ENCODE data around the gene GABRB3.

GABRB3 gene

GRCh38 chr15:26630857-26631256 lies 142.0 kb downstream of the GABRB3 start:
- DNase-seq (ENCODE audit: low spot score) = no peak

DNA sequence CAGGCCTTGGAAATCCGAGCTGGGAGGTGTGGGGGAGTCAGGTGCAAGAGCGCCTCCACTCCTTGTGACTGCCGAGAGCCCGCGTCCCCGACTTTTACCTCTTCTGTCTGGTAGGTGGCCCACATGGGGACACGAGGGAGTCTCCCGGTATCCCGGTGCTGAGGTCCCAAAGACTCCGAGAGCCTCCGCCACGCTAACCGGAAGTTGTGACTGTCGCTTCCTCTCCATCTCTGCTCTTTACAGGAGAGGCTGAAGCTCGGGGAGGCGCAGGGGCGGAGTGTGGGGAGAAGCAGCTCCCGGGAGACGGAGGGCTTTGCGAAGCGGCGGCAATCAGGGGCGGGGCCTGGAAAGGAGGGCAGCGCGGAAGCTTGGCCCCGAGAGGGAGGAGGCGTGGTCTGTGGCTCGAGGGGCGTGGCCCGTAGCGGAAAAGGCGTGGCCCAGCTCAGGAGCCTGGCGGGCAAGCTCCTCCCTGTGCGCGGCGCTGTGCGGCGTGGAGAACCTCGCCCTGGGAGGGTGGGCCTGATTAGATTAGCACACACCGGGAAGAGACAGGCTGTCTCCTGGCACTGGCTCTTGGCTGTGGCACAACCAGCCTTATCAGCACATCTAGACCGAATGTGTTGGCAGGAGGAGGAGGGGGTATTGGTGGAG lies 143.9 kb downstream of the GABRB3 start:
- no peak for DNase-seq (ENCODE audit: low spot score)

- no peak for DNase-seq (ENCODE audit: low spot score)
Measured at GRCh38 chr15:26628071-26628470, 144.8 kb downstream of the GABRB3 start.

- DNase-seq (ENCODE audit: low spot score) = peak; percentile 17
Measured at GRCh38 chr15:26624128-26624527, 148.7 kb downstream of the GABRB3 start.

GRCh38 chr15:26623071-26623470 lies 149.8 kb downstream of the GABRB3 start:
- no peak for DNase-seq (ENCODE audit: low spot score)

DNA sequence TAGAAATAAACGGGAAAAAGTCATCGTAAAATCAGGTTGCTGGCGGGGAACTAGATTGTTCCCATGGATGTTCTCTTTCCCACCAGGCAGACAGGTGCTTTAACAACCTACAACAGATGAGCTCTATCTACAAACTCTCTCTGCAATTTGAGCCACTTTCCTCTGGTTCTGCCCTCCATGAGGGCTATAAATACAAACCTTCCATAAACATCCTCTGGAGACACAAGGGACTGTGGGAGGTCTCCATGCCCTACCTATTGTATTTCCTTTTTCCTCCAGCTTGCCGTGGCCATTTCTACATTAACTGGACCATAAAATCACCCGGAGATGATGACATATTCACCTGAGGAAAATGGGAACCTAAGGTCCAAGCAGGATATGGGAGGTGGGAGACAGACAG lies 151.1 kb downstream of the GABRB3 start:
- no peak for DNase-seq (ENCODE audit: low spot score)

GRCh38 chr15:26620528-26621458 lies 152.1 kb downstream of the GABRB3 start:
- no peak for DNase-seq (ENCODE audit: low spot score)

GRCh38 chr15:26615927-26616302 lies 157.0 kb downstream of the GABRB3 start:
- no peak for DNase-seq (ENCODE audit: low spot score)

DNA sequence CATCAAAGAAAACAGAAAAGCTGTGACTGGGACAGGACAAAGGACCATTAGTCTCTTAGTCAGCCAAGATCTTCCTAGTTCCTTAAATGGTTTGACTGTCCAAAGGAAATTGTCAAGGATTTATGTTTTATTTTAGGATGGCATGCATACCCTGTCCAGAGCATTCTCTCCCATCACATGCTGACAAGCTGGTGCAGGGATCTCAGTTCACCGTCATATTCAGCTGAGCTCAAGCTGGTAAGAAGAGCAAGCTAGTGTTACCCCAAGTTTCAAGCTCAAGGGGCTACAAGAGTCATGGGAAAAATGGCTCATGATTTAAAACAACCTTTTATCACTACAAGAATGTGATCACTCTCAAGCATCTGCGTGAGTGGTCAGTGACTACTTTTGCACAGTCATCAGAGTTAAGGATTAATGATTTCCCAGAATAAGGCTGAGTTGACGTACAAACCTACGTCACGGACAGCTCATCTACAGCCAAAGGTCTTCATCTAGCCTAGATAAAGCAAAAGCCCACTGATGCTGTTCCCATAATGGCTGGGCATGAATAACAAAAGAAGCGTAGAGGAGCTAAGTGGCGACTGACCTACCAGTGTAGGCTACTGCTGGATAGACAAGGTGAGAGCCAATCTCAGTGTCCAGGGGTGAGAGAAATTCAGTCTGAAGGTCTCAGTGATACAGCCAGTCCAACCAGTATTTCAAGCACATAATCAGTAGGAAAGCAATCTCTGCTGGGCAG lies 157.5 kb downstream of the GABRB3 start:
- DNase-seq (ENCODE audit: low spot score) = no peak

DNA sequence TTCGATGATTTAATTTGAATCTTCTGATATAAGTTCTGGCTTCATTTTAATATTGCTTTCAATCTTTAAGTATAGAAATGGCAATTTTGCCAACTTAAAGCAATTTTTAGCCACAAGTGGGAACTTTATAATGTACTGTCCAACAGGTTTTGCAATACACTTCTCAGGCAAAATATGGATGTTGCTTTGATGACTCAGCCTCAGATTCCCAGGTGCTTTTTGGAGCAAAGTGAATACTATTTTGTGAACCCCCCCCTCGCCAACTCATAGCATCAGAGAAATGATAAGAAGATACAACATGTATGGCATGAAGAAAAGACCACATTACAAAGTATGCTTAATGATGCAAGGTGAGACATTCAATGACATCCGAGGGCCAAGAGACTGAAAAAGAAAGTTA lies 158.1 kb downstream of the GABRB3 start:
- no peak for DNase-seq (ENCODE audit: low spot score)

GRCh38 chr15:26598704-26599103 lies 174.2 kb downstream of the GABRB3 start:
- no peak for DNase-seq (ENCODE audit: low spot score)

- no peak for DNase-seq (ENCODE audit: low spot score)
Measured at GRCh38 chr15:26595611-26596010, 177.3 kb downstream of the GABRB3 start.

DNA sequence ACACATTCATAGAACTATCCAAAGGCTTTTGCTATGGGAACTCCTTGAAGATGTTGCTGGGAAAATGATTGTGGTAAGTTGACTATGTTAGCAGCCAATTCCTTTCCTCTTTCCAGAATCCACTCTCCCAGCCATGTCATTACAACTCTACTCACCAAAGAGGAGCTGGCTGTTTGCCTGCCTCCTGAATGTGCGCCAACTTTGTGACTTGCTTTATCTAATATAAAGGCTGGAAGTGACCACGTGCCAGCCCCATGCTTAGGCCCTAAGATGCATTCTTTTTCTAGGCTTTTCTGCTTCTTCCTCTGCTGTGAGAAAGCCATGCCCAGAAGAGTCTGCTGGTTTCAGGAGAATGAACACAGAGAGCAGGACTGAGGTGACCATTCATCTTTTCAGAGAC lies 182.2 kb downstream of the GABRB3 start:
- no peak for DNase-seq (ENCODE audit: low spot score)

- DNase-seq (ENCODE audit: low spot score) = no peak
Measured at GRCh38 chr15:26582840-26583239, 190.0 kb downstream of the GABRB3 start.

GRCh38 chr15:26580943-26581342 lies 191.9 kb downstream of the GABRB3 start:
- DNase-seq (ENCODE audit: low spot score) = no peak

GRCh38 chr15:26572602-26573350 lies 200.1 kb downstream of the GABRB3 start:
- DNase-seq (ENCODE audit: low spot score) = no peak

GRCh38 chr15:26571346-26571745 lies 201.5 kb downstream of the GABRB3 start:
- DNase-seq (ENCODE audit: low spot score) = no peak

GRCh38 chr15:26565542-26565941 lies 207.3 kb downstream of the GABRB3 start:
- DNase-seq (ENCODE audit: low spot score) = no peak

GRCh38 chr15:26564361-26564760 lies 208.5 kb downstream of the GABRB3 start:
- no peak for DNase-seq (ENCODE audit: low spot score)

DNA sequence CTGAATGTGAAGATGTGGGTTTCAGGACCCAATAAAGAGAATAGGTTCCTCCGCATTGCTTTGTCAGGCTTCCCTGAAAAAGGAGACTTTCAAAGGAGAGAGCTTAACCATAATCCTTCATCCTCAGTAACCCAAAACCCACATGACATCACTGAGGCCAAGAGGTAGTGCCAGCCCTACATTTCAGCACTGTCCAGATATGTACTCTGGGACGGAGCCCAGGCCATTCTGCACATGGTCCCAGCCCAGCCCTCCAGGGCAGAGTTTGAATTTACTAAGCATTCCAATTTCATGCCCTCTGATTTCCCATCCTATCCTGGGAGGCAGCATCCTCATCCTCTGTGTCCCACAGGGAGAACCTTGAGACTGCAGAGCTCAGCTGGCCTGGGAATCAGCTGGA lies 210.5 kb downstream of the GABRB3 start:
- no peak for DNase-seq (ENCODE audit: low spot score)

GRCh38 chr15:26561896-26562295 lies 211.0 kb downstream of the GABRB3 start:
- no peak for DNase-seq (ENCODE audit: low spot score)

- DNase-seq (ENCODE audit: low spot score) = no peak
Measured at GRCh38 chr15:26561130-26561529, 211.7 kb downstream of the GABRB3 start.
